SK-N-MC (cell line): ENCODE results near the gene CCDC81.

Experiments used
- EZH2 ChIP-seq: fragments of 200-600 bp; sonication (generic); IDR thresholded peaks from one replicate; pipeline ENCODE4 v1.6.1; 2017; ENCODE audit warnings: antibody characterized with exemption
- FOXP2 ChIP-seq: optimal IDR thresholded peaks from 2 replicates; pipeline ENCODE3; 2011; ENCODE audit warnings: mild to moderate bottlenecking, moderate library complexity; ENCODE audit not compliant: insufficient read depth; ENCODE audit errors: extremely low read length, control extremely low read depth
- POLR2AphosphoS5 ChIP-seq: IDR thresholded peaks from 2 replicates; pipeline ENCODE4 v1.6.1; 2012; ENCODE audit warnings: mild to moderate bottlenecking, low read depth, low read length, borderline replicate concordance

GRCh38 chr11:86386746-86387145, 12.1 kb downstream of the CCDC81 start:
- no peak for TF ChIP-seq EZH2
- TF ChIP-seq POLR2AphosphoS5 = no peak
- TF ChIP-seq FOXP2 = no peak
